ENCODE results near the gene TNC.

The TNC gene

DNA sequence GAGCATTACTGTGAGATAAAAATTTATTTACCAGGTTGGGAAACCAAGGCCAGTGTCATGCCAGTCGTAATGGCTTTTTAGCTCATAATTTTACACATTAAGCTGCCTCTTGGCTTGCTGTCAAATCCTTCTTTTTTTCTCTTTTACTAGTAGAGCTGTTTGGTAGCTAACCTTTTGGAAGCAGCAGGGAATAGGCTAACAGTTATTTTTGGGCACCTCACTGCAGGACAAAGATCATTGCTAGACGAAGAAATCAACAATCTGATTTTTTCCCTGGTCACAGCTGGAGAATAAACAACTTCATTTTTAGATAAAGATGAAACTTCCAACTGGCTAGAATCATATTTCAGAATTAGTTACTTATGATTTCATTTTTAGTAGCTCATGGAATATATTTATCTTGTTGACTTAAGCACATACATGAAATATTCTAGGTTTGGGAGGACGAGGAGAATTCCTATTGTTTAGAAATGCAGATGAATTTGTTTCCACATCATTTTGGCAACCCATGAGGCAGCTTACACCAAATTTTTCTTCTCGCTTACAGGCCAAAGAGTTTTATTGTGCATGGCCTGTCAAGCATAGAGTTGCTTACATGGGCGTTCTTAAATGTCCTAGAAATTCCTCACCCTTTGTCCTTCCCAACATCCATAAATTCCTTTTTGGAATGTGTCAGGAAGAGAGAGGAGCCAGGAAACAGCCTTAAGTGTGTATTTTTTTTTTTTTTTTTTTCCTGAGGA, 19.6 kb downstream of the TNC start:
- DNase-seq: no peak

DNA sequence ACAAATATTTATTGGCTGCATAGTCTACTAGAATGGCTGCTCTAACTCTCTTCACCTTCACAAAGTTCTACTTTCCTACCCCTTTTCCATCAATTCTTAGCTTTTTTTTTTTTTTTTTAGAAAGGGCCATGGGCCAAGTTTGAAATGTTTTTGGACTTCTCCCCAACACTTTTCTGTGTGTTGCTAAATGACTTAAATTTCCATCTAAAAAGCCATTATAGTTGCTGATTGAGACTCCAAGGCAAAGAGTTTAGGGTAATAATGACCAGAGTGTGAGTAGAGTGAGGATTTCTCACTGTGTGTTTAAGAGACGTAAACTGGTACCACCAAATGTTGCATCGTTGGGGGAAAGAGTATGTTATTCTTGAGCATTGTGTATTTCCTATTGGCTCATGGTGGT, 24.4 kb downstream of the TNC start:
- no peak for DNase-seq

GRCh38 chr9:115090486-115090885, 27.5 kb downstream of the TNC start:
- DNase-seq: no peak

DNA sequence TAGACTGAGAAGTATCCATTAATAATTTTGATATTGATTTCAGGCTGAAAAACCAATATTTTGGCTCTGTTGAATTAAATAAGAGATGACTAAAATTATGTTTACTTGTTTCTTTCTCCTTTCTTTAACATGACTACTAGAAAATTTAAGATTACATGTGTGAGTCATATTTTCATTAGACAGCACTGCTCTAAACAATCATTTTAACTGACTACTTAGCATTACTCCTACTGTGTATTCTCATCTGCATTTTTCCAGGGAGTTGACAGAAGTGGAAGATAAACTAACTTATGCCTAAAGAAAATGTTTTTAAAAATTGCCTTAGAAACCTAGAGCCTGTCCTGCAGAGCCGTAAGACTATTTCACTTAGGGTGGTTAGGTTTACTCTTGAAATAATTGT, 29.1 kb downstream of the TNC start:
- DNase-seq: no peak

GRCh38 chr9:115086886-115087285, 31.1 kb downstream of the TNC start:
- DNase-seq: no peak

DNA sequence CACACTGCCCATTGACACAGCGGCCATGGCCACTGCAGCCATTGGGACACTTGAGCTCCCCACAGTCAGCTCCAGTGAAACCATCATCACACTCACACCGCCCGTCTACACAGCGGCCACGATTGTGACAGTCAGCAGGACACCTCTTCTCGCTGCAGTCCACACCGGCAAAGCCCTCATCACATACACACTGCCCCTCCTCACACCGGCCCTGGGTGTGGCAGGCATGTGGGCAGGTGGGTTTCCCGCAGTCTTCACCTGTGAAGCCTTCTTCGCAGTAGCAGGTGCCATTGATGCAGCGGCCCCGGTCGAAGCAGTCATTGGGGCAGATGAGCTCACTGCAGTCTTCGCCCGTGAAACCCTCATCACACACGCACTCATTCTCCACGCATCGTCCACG, 31.5 kb downstream of the TNC start:
- DNase-seq: no peak

DNA sequence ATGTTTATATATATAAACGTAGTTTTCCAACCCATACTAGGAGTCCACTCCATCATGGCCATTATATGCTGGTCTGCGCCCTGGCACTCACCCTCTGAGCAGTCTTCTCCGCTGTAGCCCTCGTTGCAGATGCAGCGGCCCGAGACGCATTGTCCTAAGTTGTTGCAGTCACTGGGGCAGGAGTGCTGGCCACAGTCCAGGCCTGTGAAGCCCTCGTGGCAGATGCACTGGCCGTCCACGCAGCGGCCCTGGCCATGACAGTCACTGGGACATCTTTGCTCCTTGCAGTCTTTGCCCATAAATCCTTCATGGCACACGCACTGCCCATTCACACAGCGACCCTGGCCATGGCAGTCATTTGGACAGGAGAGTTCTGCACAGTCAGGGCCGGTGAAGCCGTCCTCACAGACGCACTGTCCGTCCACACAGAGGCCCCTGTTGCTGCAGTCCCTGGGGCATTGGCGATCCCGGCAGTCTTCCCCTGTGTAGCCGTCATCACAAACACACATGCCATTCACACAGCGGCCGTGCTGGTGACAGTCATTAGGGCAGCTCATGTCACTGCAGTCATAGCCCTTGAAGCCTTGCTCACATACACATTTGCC, 32.1 kb downstream of the TNC start:
- DNase-seq: no peak

- DNase-seq: no peak
Measured at GRCh38 chr9:115084709-115085108, 33.2 kb downstream of the TNC start.

- DNase-seq: no peak
Measured at GRCh38 chr9:115084157-115084556, 33.8 kb downstream of the TNC start.

DNA sequence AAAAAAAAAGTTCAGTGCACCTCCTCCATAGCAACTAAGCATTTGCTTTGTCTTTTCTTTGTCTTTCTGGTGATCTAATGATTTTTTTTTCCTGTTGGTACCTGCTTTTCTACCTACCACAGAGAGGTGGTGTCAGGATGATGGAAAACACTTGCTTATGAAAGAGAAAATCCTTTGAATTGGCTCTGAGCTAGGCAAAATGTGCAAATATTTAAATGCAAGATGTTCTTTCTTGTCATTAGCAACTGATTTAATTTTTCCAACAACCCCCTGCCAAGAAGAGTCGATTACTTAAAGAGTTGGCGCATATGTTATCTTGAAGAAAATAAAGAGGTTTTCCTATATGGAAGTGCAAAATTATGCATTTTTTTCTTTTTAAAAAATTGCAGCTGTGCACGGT, 37.7 kb downstream of the TNC start:
- no peak for DNase-seq

DNA sequence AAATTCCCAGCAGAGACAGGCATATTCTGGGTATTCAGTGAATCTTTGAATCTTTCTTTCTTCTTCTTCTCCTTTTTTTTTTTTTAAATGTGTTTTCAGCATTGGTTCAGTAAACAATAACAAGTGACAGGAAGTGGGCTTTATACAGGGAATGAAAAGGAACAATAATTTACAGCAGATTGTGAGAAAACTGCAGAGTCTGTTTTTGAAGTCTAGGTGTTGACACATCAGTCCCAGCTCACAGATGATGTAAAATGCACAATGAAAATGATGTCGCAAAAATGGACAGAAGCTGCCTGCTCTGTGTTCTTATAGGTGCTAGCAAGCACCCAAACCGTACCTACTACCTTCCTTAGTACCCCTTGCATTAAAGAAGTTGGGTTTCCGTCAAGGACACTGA, 38.8 kb downstream of the TNC start:
- DNase-seq: no peak

- no peak for DNase-seq
Measured at GRCh38 chr9:115073456-115073855, 44.5 kb downstream of the TNC start.

DNA sequence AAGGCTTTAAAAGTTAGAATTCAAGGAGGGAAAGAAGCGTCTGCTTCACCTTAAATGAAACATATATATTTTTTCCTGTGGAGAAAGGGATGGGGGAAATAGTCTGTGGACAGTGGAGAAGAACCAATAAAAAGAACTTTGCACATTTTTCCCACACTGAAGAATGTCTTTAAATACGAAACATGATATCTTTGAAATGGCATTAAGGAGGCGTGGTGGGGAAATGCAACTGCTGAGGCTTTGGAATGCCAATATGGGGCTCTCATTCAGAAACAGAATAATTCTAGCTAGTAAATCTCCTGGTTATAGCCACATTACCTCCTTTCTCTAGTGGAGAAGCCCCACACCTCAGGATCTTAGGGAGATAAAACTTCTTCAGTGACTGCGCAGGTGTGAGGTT, 46.8 kb downstream of the TNC start:
- DNase-seq: no peak

GRCh38 chr9:115069771-115070170, 48.2 kb downstream of the TNC start:
- DNase-seq: no peak

DNA sequence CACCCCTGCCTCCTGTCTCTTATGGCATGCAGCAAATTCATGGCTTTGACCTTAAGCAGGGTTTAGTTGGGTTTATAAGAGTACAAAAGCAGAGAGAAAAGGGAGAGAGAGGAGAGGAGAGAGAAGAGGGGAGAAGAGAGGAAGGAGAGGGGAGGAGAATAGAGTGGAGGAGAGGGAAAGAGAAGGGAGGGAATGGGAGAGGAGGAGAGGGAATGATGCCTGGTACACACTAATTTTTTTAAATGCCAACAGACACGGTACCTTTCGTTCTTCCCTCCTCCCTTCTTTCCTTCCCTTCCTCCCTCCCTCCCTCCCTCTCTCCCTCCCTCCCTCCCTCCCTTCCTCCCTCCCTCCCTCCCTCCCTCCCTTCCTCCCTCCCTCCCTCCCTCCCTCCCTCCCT, 48.7 kb downstream of the TNC start:
- no peak for DNase-seq

DNA sequence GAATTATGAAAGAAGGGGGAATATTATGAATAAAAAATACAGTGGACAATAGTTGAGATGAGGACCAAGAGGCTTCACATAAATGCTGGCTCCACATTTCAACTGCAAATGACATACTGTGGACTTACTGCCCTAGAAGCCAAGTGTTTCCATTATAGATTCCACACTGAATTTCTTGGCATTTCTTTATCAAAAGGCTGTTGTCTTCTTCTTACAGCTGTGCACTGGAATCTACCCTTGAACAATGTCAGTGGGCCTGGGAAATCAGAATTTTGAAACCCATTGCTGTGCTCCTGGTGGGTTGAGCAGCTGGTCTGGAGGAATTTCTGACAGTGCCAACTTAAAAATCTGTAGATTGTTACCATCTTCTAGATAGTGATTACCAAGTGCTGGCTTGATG, 49.9 kb downstream of the TNC start:
- no peak for DNase-seq

DNA sequence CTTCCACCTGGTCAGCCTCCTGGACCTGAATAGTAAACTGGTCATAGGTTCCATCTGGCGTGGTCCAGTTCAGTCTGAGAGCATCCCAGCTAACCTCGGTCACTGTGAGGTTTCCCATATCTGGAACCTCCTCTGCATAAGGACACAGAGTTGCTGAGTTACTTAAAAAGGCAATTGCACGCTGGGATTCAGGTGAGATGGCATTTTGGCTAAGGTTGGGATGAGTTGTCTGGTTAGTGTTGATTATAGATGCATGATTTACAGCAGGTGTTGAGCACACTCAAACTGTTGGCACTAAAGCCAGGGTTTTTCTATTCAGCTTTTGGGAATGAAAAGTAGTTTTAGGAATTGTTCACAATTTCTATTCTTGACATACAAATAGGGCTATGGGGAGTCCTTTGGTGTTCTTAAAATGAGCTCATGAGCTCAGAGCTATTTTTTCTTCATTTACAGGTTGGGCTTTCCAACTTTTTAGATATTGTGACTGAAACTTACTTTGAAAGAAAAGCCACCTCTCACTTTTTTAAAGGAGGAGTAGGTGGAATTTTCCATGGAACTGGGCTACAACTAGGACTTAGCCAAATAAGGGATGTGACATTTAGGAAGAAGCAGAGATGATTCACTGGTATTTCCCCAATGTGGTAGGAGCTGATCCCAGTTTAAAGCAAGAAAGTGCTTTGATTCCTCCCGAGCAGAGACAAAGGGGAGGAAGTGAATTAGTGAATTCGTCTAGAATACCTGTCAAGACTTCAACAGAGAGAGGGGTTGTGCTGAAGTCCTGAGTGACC, 54.7 kb downstream of the TNC start:
- no peak for DNase-seq

- DNase-seq: no peak
Measured at GRCh38 chr9:115058684-115059315, 59.2 kb downstream of the TNC start.

DNA sequence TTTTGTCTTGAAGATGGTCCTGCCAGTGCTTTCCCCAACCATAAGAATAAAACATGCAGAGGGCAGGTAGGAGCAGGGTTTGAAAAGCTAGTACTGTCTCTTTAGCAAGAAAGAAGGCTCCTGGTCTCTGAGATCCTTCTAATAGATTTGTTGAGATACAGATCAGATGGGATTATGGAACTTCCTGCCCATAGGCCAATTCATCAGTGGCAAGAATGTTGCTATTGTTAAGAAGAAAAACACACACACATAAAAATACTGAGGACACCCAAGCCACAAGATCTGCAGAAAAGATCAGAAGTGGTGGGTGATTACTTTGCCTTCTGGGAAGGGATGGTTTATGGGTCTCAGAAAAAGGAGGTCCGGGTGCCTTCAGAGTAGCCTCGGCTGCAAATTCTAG, 59.8 kb downstream of the TNC start:
- DNase-seq: no peak

GRCh38 chr9:115057559-115057958, 60.4 kb downstream of the TNC start:
- DNase-seq: no peak

- no peak for DNase-seq
Measured at GRCh38 chr9:115050002-115050490, 67.9 kb downstream of the TNC start.

DNA sequence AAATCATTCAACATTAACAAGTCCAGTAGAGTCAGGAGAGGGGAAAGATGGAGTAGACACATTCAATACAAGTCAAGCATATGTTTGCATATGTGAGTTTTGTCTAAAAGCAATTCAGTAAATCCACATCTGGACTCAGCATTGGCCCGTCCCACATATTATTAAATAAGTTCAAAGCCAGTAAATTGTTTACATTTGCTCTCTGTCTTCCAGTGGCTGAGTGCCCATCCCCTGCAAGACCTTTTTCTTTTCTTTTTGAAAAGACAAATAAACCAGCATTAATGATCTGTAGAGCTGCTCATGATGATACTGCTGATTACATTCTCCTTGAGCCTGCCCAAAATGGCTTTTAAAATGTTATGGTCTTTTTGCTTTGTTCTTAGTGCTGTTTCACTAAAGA, 71.1 kb downstream of the TNC start:
- no peak for DNase-seq

DNA sequence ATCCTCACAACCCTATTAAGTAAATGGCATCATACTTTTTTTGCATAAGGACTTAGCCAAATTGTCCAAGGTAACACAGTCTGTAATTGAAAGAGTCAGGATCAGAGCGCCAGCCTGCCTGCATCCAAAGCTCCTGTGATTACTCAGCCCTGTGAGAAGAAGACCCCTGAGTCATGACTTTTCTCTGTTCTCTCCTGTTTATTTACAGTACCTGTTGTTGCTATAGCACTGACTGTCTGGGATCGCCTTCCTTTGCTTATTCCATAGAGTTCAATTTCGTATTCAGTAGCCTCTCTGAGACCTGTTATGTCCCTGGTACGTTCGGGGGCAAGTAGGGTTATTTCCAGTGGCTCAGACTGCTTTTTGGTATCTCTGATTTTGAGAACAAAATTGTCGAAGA, 71.8 kb downstream of the TNC start:
- DNase-seq: no peak

DNA sequence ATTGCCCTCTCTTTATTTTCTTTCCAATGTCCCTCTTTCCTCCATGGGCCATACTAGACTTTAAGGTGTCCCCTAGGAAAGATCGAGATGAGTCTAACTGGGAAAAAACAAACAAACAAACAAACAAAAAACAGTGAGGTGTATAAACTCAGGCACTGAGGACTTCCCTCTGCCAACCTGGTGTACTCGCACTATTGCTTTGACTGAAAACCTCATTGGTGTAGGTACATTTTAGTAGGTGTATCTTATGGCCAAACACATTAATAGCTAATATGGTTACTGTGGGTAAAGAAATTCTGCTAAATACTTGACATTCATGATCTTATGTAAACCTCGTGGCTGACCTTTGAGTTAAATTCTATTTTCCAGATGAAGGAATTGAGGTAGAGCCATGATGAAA, 74.3 kb downstream of the TNC start:
- no peak for DNase-seq

All from SHP77 treated with DMSO at 0.1 percent for 48 hours (cell line).